MG63 (cell line): ENCODE results near the gene SELENBP1. TPM values are rescaled to one million over a fixed set of nuclear protein-coding genes. Genes with fewer than 3 reads are reported as not detected.
"Not testable (repeated sequence)": the region's sequence is repeated elsewhere in the genome, so short reads cannot be mapped to it uniquely, and the experiment has no call there.

Experiments used
- DNase-seq: peaks from one replicate; pipeline ENCODE4 v3.0.0-alpha.2; 2020
- H3K27me3 ChIP-seq: fragments of 250-450 bp; sonication (Bioruptor Pico); 2 replicates; pipeline ENCODE4 v1.5.1; 2020; ENCODE audit warnings: mild to moderate bottlenecking, moderate library complexity
- H3K36me3 ChIP-seq: fragments of 250-450 bp; sonication (Bioruptor Pico); 2 replicates; pipeline ENCODE4 v1.5.1; 2020; ENCODE audit warnings: mild to moderate bottlenecking, moderate library complexity
- H3K4me3 ChIP-seq: fragments of 250-450 bp; sonication (Bioruptor Pico); 2 replicates; pipeline ENCODE4 v1.5.1; 2020; ENCODE audit warnings: mild to moderate bottlenecking, moderate library complexity
- H3K9me3 ChIP-seq: fragments of 250-450 bp; sonication (Bioruptor Pico); 2 replicates; pipeline ENCODE4 v1.5.1; 2020; ENCODE audit warnings: mild to moderate bottlenecking, moderate library complexity
- total RNA-seq: library from RNA; depleted of rRNA; stranded (reverse); fragments of >200 nt; shearing (Covaris generic); gene quantifications from 2 replicates; pipeline ENCODE4 v1.2.3, GENCODE V29; 2014; ENCODE audit warnings: low replicate concordance; rRNA removed

Gene SELENBP1
- 6.0 and 10.2 TPM in 2 replicates for total RNA-seq

DNA sequence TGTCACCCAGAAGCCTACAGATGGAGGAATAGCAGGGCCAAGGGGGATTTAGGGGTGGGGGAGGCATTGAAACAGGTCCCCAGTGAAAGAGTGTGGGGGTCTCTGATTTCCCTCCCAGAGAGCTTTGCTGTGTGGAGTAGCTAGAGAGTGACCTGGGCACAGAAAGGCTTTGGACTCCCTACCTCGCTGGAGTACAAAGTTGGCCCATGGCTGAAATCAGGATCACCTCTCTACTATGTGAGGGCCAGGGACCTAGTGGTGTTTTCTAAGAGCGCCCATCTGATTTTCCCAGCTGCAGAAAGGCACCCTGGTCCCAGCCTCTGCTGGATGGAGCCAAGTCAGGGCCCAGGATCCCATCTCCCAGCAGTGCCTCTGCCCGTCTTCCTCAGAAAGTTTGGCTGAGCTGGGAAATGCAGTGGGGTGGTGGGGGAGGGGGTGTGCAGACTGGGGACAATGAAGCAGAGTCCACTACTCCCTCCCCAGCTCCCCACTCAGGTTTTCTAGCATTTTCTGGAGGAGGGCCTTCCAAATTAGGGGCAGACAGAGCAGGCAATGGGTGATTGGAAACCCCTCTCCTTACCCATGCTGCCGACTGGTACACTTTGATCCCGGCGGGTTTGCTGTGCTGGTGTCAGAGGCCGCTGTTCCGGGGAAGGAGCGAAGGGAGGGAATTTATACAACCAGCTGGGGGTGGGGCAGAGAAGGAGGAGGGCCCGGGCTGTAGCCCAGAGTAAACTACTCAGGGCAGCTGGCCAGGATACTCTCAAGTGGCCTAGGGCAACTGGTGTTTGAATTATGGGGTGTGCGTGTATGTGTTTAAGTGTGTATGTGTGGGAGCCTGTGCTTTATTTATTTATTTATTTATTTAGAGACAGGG is at the start of gene SELENBP1:
TSS of gene SELENBP1 (minus strand) at position 648 of the 877 bp plus-strand sequence. CDS start at position 584, 64 bp downstream.
- DNase-seq = peak; percentile 62
- H3K9me3 ChIP-seq = no peaks in the 10 kb centered on the region
- H3K4me3 ChIP-seq = peak within 1 kb of the TSS; percentile 30
- no peaks in the 10 kb centered on the region for H3K36me3 ChIP-seq
- H3K27me3 ChIP-seq = no peaks in the 10 kb centered on the region

DNA sequence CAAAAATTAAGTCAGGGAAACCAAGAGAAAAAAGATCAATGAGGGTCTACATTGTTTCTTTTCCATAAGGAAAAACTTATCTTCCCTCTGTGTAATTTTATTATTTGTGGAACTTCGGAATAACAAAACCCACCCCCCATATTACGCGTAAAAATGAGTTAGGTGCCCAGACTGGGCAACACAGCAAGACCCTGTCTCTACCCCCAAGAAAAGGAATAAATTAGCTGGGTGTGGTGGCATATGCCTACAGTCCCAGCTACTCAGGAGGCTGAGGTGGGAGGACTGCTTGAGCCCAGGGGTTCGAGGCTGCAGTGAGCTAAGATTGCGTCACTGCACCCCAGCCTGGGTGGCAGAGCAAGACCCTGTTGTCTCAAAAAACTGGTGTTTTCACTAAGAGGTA is 47.3 kb upstream of the SELENBP1 start:
- no peaks in the 10 kb centered on the region for H3K9me3 ChIP-seq
- peaks cover 77% of the 10 kb centered on the region for H3K36me3 ChIP-seq
- no peaks in the 10 kb centered on the region for H3K27me3 ChIP-seq
- no peak overlapping the region for H3K4me3 ChIP-seq
- no peak for DNase-seq

DNA sequence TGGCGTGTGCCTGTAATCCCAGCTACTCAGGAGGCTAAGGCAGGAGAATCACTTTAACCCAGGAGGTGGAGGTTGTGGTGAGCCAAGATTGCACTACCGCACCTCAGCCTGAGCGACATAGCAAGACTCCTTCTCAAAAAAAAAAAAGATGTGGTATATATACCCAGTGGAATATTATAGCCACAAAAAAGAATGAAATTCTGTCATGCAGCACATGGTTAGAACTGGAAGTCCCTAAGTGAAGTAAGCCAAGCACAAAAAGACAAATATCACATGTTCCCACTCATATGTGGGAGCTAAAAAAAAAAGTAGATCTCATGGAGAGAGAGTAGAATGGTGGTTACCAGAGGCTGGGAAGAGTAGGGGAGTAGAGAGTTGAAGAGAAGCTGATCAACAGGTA is 45.6 kb upstream of the SELENBP1 start:
- H3K4me3 ChIP-seq = no peak overlapping the region
- no peaks in the 10 kb centered on the region for H3K9me3 ChIP-seq
- DNase-seq = no peak
- H3K36me3 ChIP-seq = peaks cover 74% of the 10 kb centered on the region
- H3K27me3 ChIP-seq = no peaks in the 10 kb centered on the region

DNA sequence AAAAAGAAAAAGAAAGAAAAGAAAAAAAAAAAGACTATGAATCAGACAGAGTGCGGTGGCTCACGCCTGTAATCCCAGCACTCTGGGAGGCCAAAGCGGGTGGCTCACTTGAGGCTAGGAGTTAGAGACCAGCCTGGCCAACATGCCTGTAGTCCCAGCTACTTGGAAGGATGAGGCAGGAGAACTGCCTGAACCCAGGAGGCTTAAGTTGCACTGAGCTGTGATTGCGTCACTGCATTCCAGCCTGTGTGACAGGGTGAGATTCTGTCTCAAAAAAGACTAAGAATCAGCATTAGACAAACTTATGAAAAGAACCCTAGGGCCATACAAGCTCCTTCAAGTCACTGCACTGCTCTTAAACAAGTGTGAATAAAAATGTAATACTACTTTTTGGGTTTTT is 43.7 kb upstream of the SELENBP1 start:
- DNase-seq = peak; percentile 31
- Histone ChIP-seq H3K36me3 (peaks cover 73% of the 10 kb centered on the region), H3K9me3 (no peaks in the 10 kb centered on the region), H3K27me3 (no peaks in the 10 kb centered on the region), H3K4me3 (no peak overlapping the region)

DNA sequence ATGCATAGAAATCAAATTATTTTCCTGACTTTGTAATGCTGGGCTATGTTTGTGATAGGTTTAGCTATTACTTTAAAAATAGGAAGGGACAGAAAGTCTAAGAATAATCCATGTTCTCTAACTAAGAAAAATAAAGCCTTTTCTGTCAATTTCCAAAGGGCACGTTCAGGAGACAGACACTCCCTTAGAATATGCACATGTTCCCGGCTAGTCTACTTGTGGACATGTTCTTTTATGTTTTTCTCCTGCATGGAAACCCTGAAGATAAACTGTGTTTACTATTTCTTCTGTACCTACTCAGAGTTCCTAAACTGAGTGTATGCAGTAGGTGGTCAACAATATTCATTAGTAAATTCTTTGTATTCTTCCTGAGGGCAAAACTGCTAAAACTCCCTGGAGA is 39.4 kb upstream of the SELENBP1 start:
- no peak overlapping the region for H3K4me3 ChIP-seq
- peaks cover 85% of the 10 kb centered on the region for H3K36me3 ChIP-seq
- no peak for DNase-seq
- no peaks in the 10 kb centered on the region for H3K27me3 ChIP-seq
- H3K9me3 ChIP-seq = no peaks in the 10 kb centered on the region

DNA sequence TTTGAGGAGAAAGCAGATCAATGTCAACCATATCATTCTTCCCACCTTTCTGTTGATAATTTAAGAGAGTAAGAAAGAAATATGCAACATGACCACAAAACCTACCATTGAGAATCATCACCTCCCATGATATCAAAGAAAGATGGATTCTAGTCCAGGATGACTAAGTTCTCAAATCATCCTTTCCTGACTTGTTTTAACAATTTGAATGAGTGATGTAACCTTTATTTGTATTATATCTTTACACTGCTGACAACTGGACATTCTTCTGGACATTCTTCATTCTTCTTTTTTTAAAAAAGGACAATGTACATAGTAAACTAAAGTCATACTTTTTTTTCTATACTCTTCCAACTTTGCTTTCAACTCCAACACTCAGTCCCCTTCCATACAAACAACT is 36.4 kb upstream of the SELENBP1 start:
- no peak for DNase-seq
- Histone ChIP-seq H3K9me3 (no peaks in the 10 kb centered on the region), H3K36me3 (peaks cover 78% of the 10 kb centered on the region), H3K27me3 (no peaks in the 10 kb centered on the region), H3K4me3 (no peak overlapping the region)

DNA sequence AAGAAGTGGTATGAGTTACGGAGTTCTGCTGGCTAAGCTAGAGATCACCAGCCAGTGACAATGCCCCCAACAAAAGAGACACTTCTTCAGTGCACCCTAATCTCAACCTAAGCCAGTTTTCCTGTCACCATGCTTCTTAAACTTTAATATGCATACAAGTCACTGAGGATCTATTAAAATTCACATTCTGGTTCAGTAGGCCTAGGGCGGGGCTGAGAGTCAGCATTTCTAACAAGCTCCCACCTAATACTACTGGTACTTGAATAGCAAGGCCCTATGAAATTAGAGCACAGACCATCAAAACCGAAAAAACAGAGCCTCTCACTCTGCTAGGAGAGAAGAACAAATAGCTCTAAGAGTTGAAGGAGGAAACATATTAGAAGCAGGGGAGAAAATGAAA is 34.8 kb upstream of the SELENBP1 start:
- no peak for DNase-seq
- Histone ChIP-seq H3K36me3 (peaks cover 80% of the 10 kb centered on the region), H3K9me3 (no peaks in the 10 kb centered on the region), H3K4me3 (no peak overlapping the region), H3K27me3 (no peaks in the 10 kb centered on the region)

DNA sequence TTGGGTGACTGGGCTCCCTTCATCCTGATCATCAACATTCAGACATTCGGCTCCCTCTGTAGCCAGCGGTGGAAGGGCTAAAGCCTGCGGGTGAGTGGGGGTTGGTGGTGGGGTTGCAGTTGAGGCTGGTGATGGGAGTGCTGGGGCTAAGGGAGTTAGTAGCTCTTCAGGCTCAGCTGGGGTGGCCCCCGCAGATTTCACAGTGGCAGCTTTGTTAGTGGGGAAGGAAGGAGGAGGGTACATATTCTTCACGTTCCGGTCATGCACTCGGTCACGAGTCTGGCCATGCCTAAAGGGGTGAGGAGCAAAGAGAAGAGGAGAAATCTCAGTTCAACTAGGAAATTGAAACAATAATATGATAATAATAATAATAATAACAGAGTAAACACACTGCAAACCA is 33.7 kb upstream of the SELENBP1 start:
- Histone ChIP-seq H3K27me3 (no peaks in the 10 kb centered on the region), H3K36me3 (peaks cover 81% of the 10 kb centered on the region), H3K9me3 (no peaks in the 10 kb centered on the region), H3K4me3 (no peak overlapping the region)
- DNase-seq = no peak

DNA sequence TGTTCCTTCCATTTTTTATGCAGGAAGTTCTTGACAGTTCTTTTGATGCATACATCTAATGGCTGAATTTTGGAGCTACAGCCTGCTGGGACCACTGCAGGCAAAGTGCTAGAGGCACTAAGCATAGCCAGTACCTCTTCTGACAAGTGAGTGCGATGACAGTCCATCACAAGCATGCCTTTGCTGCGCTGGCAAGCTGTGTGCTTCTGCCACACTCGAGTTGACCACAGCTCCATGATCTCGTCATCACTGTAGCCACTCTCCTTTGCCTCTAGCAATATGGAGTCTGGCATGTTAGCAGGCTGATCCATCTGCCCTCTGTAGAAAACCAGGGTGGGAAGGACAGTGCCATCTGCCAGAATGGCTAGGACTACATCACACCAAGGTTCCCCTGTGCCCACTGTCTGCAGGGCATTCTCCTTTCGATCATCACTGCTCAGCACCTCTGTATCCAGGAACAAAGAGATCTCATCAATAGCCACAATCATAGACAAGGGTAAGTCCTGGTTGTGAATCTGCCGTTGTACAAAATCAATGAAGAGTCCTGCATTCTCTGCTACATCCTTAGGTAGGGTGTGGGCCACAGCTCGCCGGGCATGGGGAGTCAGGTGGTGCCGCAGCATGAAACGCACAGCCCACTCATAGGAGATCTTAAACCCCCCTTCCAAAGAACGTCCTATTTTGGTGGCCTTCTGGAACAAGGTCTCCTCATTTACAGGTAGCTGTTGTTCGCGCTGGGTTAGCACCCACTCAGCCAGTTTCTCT is 32.9 kb upstream of the SELENBP1 start:
- Histone ChIP-seq H3K36me3 (peaks cover 81% of the 10 kb centered on the region), H3K27me3 (no peaks in the 10 kb centered on the region)
- DNase-seq = no peak

DNA sequence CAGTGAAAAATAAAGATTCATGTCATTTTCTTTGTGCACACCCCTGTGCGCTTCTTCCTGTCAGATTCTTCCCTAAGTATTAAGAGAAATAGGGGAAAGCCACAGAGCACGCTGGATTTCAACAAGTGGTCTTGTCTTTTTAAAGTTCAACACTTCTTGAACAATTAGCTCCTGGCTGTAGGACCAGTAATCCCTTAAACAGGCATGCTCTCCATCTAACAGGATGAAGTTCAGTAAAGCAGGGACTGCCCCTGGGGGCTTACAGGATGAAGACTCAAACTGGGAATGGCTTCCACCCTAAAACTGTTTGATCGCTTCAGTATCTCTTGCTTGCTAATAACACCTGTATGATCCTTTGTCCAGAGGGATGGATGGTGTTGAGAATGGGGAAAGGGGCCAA is 31.1 kb upstream of the SELENBP1 start:
- H3K4me3 ChIP-seq = no peak overlapping the region
- peaks cover 74% of the 10 kb centered on the region for H3K36me3 ChIP-seq
- no peak for DNase-seq
- H3K27me3 ChIP-seq = no peaks in the 10 kb centered on the region; the same call in 1 of the 2 replicates
- H3K9me3 ChIP-seq = no peaks in the 10 kb centered on the region

More for the DNA sequence above, 32.9 kb upstream of the SELENBP1 start:
- Histone ChIP-seq H3K4me3 (no peak overlapping the region), H3K9me3 (no peaks in the 10 kb centered on the region)

DNA sequence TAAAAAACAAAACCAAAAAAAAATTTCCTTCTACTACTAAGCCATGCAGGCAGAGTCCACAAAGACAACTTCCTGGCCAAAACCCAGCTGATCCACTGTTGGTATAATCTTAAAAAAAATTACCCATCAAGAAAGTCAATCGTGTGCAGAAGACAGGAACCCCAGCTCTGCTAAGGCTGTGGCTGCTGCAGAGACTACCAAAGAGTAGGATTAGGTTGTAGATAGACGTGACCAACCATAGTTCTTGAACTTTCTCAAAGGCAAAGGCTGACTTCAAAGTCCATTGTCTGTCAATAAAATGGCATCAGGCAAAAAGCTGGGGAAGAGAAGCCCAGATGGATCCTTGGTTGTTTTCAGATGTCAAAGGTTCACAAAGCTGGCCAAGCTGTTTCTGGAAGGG is 30.3 kb upstream of the SELENBP1 start:
- no peak for DNase-seq
- peaks cover 68% of the 10 kb centered on the region for H3K36me3 ChIP-seq
- H3K27me3 ChIP-seq = no peaks in the 10 kb centered on the region; the same call in 1 of the 2 replicates
- no peaks in the 10 kb centered on the region for H3K9me3 ChIP-seq
- no peak overlapping the region for H3K4me3 ChIP-seq

DNA sequence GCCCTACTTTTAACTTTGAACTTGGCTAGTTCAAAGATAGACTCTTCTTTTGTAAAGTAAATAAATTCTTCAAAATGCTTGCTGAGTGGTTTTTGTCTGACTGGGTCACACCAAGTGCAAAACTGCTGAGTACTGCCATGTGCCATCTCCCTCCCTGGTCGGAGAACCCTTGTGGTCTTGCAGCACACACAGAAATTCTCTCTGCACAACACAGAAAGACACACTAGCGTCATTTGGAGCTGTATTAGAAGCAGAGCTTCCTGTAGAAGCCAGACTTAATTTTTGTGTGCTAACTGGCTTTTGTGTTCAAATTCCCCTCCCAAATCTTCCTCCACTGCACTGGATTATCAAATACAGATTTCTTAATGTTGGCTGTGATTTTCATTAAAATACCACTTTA is 29.4 kb upstream of the SELENBP1 start:
- no peak for DNase-seq
- Histone ChIP-seq H3K9me3 (no peaks in the 10 kb centered on the region), H3K36me3 (peaks cover 60% of the 10 kb centered on the region), H3K4me3 (no peak overlapping the region), H3K27me3 (no peaks in the 10 kb centered on the region; the same call in 1 of the 2 replicates)

DNA sequence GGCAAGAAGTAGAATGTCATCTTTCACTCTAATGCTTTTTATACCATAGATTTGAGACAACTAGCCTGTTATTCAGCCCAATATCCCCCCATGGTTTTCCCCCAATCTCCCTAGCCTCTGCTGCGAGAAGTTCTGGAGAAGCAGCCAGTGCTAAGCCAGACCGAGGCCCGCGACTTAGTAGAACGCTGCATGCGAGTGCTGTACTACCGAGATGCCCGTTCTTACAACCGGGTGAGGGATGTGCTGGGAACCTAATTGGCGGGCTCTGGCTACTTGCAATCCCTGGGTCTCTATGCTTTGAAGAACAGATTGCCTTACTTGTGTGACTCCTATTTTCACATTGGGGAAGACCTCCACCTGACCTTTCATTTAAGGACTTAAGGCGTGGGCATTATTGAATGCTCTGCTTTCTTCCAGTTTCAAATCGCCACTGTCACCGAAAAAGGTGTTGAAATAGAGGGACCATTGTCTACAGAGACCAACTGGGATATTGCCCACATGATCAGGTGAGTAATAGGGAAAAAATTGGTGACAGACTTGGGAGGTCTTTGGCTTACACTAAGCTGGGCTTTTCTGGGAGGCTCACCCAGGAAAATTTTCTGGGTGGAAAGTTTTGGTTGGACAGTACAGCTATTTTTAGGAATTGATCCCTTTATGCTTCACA is 28.8 kb upstream of the SELENBP1 start:
- no peak for DNase-seq
- H3K4me3 ChIP-seq = peak overlapping the region; percentile 100
- H3K27me3 ChIP-seq = no peaks in the 10 kb centered on the region; the same call in 1 of the 2 replicates
- H3K9me3 ChIP-seq = no peaks in the 10 kb centered on the region
- H3K36me3 ChIP-seq = peaks cover 55% of the 10 kb centered on the region

DNA sequence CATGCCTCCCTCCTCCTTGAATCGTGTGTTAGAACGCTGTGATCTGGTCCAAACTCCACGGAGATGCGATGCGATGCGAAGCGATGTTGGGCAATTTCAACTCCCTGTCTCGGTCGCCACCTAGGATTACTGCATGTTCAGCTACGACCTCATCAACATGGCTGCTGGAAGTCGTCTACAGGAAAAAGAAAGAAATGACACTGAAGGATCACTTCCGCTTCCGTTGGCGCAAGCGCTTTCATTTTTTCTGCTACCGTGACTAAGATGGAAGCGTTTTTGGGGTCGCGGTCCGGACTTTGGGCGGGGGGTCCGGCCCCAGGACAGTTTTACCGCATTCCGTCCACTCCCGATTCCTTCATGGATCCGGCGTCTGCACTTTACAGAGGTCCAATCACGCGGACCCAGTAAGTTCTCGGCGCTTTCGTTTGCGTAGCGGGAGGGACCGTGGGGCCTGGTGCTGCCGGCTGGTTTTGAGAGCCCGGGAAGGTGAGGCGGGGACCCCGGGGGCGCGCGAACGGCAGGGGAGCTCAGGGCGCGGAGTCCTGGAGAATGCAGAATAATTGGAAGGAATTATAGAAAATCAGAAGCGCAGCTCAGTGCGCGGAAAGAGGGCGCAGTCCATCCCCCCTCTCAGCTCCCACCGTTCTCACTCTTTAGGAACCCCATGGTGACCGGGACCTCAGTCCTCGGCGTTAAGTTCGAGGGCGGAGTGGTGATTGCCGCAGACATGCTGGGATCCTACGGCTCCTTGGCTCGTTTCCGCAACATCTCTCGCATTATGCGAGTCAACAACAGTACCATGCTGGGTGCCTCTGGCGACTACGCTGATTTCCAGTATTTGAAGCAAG is 27.0 kb upstream of the SELENBP1 start, which contains the start of gene PSMB4:
TSS of gene PSMB4 (plus strand) at position 250 of the 848 bp plus-strand sequence. CDS start at position 265, 15 bp downstream.
- Histone ChIP-seq H3K27me3 (no peaks in the 10 kb centered on the region; the same call in 1 of the 2 replicates), H3K4me3 (peak within 1 kb of the TSS; percentile 100), H3K36me3 (peaks cover 42% of the 10 kb centered on the region), H3K9me3 (peaks cover 2% of the 10 kb centered on the region)
- peak; percentile 86 for DNase-seq

DNA sequence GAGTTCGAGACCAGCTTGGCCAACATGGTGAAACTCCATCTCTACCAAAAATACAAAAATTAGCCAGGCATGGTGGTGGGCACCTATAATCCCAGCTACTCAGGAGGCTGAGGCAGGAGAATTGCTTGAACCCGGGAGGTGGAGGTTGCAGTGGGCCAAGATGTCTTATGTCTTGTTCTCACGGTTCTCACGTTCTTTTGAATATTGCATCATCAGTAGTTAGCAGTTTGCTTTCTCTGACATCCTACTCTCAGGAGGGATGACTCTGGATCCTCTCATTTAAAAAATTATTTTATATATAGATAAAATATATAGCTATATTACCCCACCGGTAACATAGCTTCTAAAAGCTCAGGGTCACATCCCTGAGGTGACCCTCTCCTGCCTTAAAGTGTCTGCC is 23.8 kb upstream of the SELENBP1 start:
- not testable (repeated sequence) for H3K9me3 ChIP-seq, H3K27me3 ChIP-seq, H3K4me3 ChIP-seq, DNase-seq
- peaks cover 20% of the 10 kb centered on the region for H3K36me3 ChIP-seq

DNA sequence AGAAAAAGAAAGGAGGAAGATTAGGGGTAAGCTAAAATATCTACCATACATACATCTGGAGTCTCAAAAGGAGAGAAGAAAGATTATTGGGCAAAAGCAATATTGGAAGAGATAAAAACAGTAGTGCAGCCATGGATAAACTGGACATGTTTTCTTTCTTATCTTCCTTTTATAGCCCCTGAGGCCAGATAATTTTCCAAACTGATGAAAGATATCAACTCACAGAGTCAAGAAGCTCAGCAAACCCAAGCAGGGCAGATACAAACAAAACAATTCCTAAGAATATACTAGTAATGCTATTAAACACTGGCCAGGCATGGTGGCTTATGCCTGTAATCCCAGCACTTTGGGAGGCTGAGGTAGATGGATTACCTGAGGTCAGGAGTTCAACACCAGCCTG is 21.1 kb upstream of the SELENBP1 start:
- H3K9me3 ChIP-seq = peaks cover 9% of the 10 kb centered on the region
- H3K4me3 ChIP-seq = no peak overlapping the region
- H3K27me3 ChIP-seq = no peaks in the 10 kb centered on the region; the same call in 1 of the 2 replicates
- H3K36me3 ChIP-seq = no peaks in the 10 kb centered on the region
- DNase-seq = no peak
